GM12873 (cell line): Measurements from ENCODE around the gene TBCD.

ENCODE experiments used
- TF ChIP-seq, protein P1 (sequence below): IDR thresholded peaks from 2 replicates; pipeline ENCODE4 v1.5.1; 2012; ENCODE audit warnings: low read depth, mild to moderate bottlenecking, moderate library complexity, low read length, control low read depth; ENCODE audit not compliant: insufficient read depth; ENCODE audit errors: missing control alignments

Gene TBCD

DNA sequence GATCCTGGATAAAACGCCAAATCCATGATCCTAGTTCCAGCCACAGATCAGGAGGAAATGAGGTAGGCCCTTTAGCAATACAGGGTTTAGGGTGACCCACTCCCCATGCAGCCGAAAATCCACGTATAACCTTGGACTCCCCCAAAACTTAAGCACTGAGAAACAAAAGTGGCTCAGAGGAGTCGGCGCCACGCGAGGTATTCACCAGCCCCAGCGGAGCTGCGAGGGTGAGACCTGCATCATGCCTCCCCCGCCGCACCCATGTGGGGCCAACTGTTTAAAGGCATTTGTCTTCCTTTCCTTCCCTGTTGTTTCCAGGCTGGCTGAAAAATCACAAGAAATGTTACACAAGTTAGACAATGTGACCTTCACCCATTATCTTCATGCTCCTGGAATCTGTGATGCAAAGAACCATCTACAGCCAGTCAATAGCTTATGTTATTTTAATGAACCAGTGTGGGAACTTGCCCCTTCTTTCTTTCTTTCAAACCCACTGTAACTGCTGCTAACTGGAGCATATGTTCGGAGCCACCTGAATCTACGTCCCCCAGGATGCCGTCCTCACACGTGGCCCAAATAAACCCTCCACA lies 229.4 kb downstream of the TBCD start:
- TF ChIP-seq, protein P1, sequence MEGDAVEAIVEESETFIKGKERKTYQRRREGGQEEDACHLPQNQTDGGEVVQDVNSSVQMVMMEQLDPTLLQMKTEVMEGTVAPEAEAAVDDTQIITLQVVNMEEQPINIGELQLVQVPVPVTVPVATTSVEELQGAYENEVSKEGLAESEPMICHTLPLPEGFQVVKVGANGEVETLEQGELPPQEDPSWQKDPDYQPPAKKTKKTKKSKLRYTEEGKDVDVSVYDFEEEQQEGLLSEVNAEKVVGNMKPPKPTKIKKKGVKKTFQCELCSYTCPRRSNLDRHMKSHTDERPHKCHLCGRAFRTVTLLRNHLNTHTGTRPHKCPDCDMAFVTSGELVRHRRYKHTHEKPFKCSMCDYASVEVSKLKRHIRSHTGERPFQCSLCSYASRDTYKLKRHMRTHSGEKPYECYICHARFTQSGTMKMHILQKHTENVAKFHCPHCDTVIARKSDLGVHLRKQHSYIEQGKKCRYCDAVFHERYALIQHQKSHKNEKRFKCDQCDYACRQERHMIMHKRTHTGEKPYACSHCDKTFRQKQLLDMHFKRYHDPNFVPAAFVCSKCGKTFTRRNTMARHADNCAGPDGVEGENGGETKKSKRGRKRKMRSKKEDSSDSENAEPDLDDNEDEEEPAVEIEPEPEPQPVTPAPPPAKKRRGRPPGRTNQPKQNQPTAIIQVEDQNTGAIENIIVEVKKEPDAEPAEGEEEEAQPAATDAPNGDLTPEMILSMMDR, result no peak

DNA sequence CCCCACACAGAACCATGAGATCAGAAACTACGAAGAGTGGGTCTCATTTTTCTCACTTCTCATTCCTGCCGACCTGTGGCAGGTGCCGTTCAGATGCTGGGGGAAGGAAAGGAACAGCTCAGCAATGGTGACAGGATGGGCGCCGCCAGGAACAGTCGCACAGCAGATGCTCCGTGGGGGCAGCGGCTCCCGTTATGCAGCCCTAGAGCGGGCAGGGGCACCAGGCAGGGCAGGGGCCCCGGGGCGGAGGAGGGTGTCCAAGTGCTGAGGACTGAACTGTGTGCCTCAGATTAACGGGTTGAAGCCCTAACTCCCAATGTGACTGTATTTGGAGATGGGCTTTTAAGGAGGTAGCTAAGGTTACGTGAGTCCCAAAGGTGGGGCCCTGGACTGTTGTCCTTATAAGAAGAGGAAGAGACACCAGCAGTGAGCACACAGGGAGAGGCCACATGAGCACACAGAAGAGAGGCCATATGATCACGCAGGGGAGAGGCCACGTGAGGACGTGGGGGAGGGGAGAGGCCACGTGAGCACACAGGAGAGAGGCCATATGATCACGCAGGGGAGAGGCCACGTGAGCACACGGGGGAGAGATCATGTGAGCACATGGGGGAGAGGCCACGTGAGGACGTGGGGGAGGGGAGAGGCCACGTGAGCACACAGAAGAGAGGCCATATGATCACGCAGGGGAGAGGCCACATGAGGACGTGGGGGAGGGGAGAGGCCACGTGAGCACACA lies 231.8 kb downstream of the TBCD start:
- TF ChIP-seq, protein P1, result no peak

DNA sequence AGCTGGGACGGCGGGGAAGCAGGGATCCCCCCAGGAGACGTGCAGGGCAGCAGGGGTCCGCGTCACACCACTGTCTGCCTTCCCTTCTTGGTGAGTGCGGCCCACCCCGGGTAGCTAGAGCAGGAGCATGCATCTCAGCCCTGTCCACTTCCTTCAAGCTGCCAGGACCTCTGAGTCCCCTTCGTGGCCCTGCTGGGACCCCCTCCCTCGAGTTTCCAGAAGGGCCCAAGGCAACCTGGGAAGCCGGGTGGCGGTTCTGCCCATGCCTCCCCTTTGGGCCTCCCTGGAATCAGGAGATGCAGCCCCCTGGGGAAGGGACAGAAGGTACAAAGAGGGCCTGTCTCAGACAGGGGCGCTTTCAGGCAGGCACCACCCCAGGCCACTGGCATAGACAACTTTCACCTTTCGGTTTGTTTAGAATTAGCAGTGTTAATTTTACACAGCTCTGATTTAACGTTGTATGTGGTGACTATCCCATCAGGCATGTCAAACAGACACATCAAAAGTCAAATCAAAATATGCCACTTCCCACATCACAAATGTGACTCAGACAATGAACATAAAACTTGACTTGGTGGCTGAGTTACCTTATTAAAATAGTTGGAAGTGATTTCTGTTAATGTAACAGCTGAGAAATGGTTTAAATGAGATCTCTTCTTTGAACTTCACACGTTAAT lies 233.0 kb downstream of the TBCD start:
- TF ChIP-seq, protein P1, result no peak

DNA sequence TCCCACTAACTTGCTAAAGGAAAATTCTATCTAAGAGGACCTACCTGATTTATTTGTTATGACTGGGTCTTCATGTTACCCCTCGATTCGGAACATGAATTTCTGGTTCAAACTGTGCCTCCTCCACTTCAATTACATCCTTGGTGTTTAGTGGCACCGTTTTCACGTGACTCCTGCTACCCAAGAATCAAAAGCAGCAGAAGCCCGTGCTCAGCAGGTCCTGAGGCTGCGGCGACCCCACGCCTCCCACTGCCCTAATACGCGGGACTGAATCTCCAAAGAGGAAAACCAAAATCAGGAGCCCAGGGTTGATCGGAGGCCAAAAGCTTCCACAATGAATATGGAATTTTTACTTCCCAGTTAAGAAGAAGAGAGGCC lies 233.6 kb downstream of the TBCD start:
- TF ChIP-seq, protein P1, result no peak

DNA sequence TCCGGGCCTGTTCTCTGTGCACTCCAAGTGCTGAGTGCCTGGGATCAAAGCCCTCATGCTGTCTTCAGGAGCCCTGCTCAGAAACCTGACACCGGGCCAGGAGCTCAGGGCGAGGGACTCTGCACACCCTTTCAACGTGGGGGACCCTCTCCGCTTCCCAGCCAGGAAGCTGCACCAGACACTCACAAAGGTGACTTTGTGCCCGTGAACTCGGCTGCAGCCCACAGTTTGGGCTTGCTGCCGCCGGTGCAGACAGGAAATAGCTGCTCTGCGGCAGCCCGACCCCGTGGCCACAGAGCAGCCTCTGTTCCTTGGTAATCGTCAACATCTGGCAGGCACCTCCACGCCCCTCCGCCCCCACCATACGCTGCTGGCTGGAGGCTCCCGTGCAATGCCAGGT lies 234.1 kb downstream of the TBCD start:
- TF ChIP-seq, protein P1, result no peak

DNA sequence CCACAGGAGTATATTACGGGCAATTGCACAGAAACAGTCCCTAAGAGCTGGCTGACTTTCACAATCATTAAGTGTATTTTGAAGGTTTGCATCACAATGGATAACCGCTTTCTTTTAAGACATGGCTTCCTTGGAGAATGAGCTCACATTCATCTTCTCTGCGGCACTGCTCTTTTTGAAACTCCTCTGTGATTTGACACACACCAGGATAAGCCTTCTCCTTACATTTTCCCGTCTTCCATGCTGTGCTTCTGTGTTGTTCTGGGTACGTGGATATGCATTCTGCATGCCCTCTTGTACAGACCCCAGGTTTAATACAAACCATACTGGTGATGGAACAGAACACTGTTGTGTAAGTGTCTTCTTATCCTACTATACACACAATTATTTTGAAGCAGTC lies 238.0 kb downstream of the TBCD start:
- TF ChIP-seq, protein P1, result no peak

DNA sequence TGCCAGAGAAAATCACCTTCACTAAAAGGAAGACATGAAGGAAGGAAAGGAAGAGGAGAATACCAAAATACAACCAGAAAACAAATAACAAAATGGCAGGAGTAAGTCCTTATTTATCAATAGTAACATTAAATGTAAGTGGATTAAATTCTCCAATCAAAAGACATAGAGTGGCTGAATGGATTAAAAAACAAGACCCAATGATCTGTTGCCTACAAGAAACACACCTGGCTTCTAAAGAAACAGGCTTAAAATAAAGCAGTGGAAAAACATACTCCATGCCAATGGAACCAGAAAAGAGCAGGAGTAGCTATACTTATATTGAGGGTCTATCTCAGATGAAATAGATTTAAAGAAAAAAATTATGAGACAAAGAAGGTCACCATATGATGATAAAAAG lies 241.1 kb downstream of the TBCD start:
- TF ChIP-seq, protein P1, result no peak
